Astrocyte of the cerebellum (primary cell): ENCODE measurements around the gene POLR3E.
"Not testable (repeated sequence)": the region's sequence is repeated elsewhere in the genome, so short reads cannot be mapped to it uniquely, and the experiment has no call there.

ENCODE experiments used
- DNase-seq: peaks from one replicate; pipeline ENCODE4 v3.0.0-alpha.2; 2011; ENCODE audit warnings: low read depth
- H3K4me3 ChIP-seq: 2 replicates; pipeline ENCODE4 v1.5.1; 2011; ENCODE audit warnings: mild to moderate bottlenecking, low read depth, low read length, moderate library complexity
- CTCF ChIP-seq: IDR thresholded peaks from 2 replicates; pipeline ENCODE4 v1.5.1; 2012; ENCODE audit warnings: low read length, low read depth, moderate library complexity, mild to moderate bottlenecking; ENCODE audit errors: missing control alignments
- in situ Hi-C: cut with HindIII; loops from 2 replicates; pipeline ENCODE4 v1.10.0; 2017; ENCODE audit warnings: low sequenced_read_pairs

Gene POLR3E

GRCh38 chr16:22366889-22367288 lies 69.7 kb downstream of the POLR3E start:
- H3K4me3 ChIP-seq, result no peak overlapping the region
- DNase-seq, result no peak
- in situ Hi-C loops, result no loop called here
- TF ChIP-seq CTCF, result no peak

GRCh38 chr16:22368200-22368826 lies 71.1 kb downstream of the POLR3E start:
- H3K4me3 ChIP-seq, in situ Hi-C loops, DNase-seq: not testable (repeated sequence)

DNA sequence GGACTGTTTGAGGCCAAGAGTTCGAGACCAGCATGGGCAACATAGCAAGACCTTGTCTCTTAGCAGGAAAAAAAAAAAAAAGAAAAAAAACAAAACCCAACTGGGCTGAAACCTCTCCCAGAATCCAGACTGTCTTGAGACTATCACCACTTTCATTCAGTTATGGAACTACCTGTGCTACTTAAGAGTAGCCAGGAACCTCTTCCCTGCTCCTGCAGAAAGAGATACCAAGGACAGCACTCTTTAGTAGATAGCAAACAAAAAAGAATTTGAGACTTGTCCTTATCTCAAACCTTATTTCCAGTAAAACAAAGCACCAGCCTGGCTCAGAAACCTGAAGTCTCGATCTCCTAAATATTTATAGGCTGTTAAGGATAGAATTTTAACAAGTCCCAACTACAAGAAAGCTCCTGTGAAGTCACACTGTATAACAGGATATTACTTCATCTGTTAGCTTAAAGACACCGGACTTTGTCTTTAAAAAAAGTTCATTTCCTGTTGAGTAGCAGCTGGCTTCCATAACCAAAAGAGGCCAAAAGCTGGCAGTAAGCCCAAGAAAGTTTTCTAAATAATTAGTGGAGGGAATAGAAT lies 72.1 kb downstream of the POLR3E start:
- in situ Hi-C loops, result no loop called here
- no peak for TF ChIP-seq CTCF
- no peak for DNase-seq
- no peak overlapping the region for H3K4me3 ChIP-seq

- in situ Hi-C loops, result no loop called here
- no peak overlapping the region for H3K4me3 ChIP-seq
- no peak for TF ChIP-seq CTCF
- no peak for DNase-seq
Measured at GRCh38 chr16:22370038-22370820, 73.0 kb downstream of the POLR3E start.

- DNase-seq, result no peak
- H3K4me3 ChIP-seq, result peak overlapping the region; percentile 87
- no peak for TF ChIP-seq CTCF
- in situ Hi-C loops, result no loop called here
Measured at GRCh38 chr16:22372882-22373661, 75.9 kb downstream of the POLR3E start.

GRCh38 chr16:22373662-22374310 lies 76.6 kb downstream of the POLR3E start:
- no peak for DNase-seq
- in situ Hi-C loops, result no loop called here

More at GRCh38 chr16:22373662-22374310, 76.6 kb downstream of the POLR3E start:
- TF ChIP-seq CTCF, result no peak
- peak overlapping the region; percentile 87 for H3K4me3 ChIP-seq
